DMS153 (cell line): ENCODE results near the gene CHMP4B.
"Not testable (repeated sequence)": the region's sequence is repeated elsewhere in the genome, so short reads cannot be mapped to it uniquely, and the experiment has no call there.

Experiments
- DNase-seq: peaks from one replicate; lab custom pipeline; 2025; lab: John Stamatoyannopoulos, UW

CHMP4B gene

DNA sequence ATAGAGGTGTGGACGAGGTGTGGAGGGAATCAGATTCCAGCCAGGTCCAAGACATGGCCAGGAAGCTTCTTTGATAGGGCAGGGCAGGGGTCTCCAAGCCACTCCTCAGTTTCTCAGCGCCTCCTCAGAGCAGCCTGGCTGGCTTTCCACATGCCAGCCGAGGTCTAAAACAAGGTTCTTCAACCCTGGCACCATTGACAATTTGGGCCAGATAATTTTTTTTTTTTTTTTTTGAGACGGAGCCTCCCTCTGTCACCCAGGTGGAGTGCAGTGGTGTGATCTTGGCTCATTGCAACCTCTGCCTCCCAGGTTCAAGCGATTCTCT is 21.3 kb upstream of the CHMP4B start:
- no peak for DNase-seq

DNA sequence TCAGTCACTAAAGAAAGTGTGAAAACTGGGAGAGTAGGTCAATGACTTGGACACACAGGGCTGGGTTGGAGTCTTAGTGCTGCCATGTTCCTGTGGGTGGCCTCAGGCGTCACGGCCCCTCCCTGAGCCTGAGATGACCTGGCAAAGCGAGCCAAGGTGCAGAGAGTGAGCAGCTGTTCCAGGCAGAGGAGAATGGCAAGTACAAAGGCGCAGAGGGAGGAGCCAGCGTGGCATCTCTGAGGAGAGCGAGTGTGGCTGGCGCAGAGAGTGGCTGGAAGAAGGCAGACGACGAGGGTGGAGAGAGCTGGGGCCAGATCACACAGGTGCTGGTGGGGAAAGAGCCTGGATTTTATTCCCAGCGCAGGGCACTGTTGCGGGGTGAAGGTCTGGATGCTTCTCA is 20.6 kb upstream of the CHMP4B start:
- peak; percentile 34 for DNase-seq

GRCh38 chr20:33791021-33791420 is 20.1 kb upstream of the CHMP4B start:
- DNase-seq: no peak

- no peak for DNase-seq
These were observed 19.6 kb upstream of the CHMP4B start for GRCh38 chr20:33791540-33791939.

DNA sequence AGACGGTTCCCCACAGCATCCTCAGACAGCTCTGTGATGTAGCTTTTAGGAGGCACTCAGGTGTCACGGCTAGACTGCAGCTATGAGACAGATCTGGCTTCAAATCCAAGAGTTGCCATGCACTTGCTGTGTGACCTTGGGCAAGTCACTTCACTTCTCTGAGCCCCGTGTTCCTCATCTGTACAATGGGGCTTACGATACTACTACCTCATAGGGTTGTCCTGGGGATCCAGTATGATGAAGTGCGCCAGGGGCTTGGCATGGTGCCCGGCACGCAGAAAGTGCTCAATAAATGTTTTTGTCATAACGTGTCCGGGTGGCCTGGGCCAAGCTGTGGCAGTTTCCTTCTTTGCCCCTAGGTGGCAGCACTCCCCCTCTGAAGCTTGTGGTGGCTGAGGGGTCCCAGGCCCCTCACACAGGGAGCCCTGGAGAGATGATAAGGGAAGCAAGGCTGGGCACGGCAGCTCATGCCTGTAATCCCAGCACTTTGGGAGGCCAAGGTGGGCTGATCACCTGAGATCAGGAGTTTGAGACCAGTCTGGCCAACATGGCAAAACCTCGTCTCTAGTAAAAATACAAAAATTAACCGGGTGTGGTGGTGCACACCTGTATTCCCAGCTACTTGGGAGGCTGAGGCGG is 19.1 kb upstream of the CHMP4B start:
- DNase-seq: no peak

GRCh38 chr20:33792598-33792989 is 18.6 kb upstream of the CHMP4B start:
- not testable (repeated sequence) for DNase-seq

- DNase-seq: no peak
These were observed 17.9 kb upstream of the CHMP4B start for GRCh38 chr20:33793011-33793931.

DNA sequence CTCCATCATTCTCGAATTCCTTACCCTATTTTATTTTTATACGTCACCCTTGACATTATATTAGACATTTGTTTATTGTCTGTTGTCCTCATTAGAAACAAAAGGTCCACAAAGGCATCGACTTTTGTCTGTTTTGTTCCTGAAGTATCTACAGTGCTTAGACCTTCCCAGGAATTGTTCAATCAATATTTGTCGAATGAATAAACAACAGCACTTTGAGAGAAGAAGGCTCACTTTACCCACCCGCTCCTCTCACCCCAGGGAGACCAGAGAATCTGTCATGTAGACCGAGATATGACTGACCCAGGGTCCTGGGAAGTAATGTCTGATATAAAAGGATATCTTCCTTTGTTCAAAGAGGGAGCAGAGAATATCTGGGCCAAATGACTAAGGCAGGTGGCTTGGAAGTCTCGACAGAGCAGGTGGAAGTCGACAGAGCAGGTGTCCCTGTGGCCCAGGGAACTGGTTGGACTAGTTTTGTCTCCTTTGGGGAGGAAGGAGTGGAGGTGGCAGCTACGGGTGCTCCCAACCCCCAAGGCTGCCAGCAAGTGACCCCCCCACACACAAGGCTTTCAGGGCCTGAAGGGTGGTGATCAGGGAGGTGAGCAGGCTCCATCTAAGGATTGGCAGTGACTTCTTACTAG is 14.8 kb upstream of the CHMP4B start:
- peak; percentile 95 for DNase-seq

- DNase-seq: no peak
These were observed 14.1 kb upstream of the CHMP4B start for GRCh38 chr20:33796907-33797544.

GRCh38 chr20:33798444-33798843 is 12.7 kb upstream of the CHMP4B start:
- DNase-seq: no peak

DNA sequence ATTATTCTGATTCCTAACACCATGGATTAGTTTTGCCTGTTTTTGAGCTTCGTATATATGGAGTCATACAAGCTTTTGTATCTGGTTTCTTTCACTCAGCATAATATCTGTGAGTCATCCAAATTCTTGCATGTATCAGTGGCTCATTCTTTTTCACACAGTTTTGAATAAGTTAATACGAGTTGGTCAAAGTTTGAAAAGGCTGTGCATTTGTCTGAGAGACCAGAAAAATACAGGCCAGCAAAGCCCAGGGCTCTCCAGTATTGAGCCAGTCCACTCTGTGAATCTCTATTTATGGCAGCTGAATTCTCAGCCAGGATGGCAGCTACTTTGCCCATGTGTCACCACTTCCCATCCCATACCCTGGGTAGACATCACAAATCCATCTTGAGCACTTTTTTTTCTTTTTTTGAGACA is 7.2 kb upstream of the CHMP4B start:
- DNase-seq: no peak

DNA sequence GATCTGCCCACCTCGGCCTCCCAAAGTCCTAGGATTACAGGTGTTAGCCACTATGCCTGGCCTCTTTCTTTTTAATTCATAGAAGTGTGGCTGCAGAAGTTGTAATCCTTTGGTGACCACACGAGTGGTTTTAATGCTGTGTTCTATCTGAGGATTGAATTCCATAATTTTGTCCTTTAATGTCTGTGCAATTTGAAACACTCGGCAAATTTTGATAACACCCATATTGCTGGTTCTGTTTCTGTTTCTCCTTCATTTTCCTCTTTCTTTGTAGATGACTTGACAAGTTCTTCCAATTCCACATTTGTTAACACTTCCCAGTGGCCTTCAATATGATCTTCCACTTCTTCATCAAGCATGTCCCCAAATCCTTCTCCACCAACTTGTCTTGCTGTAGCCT is 2.8 kb upstream of the CHMP4B start:
- DNase-seq: no peak

- no peak for DNase-seq
These were observed 889 bp upstream of the CHMP4B start for GRCh38 chr20:33810259-33810658.

DNA sequence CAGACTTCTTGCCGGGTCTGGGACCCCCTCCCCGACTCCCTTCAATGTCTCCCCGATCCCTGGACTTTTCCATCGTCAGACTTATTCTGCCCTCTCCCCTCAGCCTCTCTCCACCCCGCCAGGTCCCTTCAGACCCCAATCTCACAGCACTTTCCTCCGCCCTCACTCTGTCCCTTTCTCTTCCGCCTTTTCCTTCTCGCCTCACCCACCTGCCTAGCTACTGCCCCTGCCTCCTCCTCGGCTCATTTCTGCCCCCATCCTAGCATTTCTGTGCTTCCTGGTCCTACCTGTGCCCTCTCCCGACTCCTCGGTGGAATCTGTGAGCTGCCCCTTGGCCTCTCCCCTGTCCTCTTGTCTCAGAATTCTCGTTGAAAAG is 616 bp downstream of the CHMP4B start:
- no peak for DNase-seq

- no peak for DNase-seq
These were observed 1.2 kb downstream of the CHMP4B start for GRCh38 chr20:33812152-33812849.

GRCh38 chr20:33812908-33813462 is 1.8 kb downstream of the CHMP4B start:
- DNase-seq: no peak

GRCh38 chr20:33814238-33814712 is 3.1 kb downstream of the CHMP4B start:
- DNase-seq: no peak

GRCh38 chr20:33815671-33816070 is 4.5 kb downstream of the CHMP4B start:
- DNase-seq: no peak

DNA sequence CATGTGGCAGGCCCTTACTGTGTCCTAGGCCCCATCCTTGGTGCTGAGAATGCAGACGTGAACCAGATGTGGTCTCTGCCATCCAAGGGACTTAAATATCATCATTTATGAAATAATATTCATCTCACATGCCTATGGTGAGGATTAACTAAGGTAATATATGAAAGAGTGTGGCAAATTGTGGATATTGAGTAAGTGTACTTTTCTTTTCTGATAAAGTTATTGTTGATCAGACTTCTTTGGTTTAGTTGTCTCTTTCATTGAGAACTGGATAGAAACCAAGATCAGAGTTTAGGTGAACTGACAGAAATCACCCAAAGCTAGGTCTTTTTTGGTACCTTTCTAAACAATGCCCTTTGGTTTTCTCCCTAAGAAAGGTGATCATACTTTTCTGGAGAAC is 5.0 kb downstream of the CHMP4B start:
- DNase-seq: no peak

GRCh38 chr20:33817411-33817810 is 6.3 kb downstream of the CHMP4B start:
- DNase-seq: no peak

DNA sequence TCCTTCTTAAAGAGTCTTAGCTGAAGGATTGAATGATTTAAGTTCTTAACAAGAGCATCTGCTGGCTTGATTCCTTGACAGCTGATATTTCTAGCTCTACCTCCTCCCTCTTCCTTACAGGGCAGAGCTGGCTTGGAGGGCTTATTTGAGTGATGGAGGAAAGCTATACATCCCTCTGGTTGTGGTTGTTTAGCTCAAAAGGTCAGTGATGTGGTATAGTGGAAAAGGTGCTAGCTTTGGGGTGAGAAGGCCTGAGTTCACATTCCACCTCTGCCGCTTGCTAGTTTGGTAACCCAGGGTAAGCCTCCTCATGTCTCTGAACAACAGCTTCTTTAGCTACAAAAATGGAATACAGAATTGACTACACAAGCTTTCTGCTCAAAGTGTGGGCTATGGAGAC is 8.3 kb downstream of the CHMP4B start:
- DNase-seq: no peak

- no peak for DNase-seq
These were observed 9.2 kb downstream of the CHMP4B start for GRCh38 chr20:33820362-33820761.
